Mesenchymal stem cell (in vitro differentiated cells and primary cell): ENCODE measurements around the gene CAMKMT.

ENCODE experiments used
- DNase-seq: peaks from one replicate; pipeline ENCODE4 v3.0.0-alpha.2; 2013
- H2AFZ ChIP-seq: one replicate; pipeline ENCODE4 v1.6.1; 2013; ENCODE audit warnings: low read depth, mild to moderate bottlenecking, control low read depth, inconsistent platforms, low read length, moderate library complexity
- H2AK5ac ChIP-seq: 2 replicates; pipeline ENCODE4 v1.6.1; 2013; ENCODE audit warnings: low read length, moderate library complexity, mild to moderate bottlenecking, inconsistent platforms; ENCODE audit not compliant: severe bottlenecking
- H2BK120ac ChIP-seq: one replicate; pipeline ENCODE4 v1.6.1; 2013; ENCODE audit warnings: low read depth, mild to moderate bottlenecking, inconsistent platforms, low read length, moderate library complexity
- H2BK12ac ChIP-seq, 2 experiments: one replicate each; pipeline ENCODE4 v1.6.1; 2013; ENCODE audit warnings: inconsistent platforms in 2 of 2, low read length in 2 of 2, mild to moderate bottlenecking in 2 of 2, moderate library complexity in 2 of 2, control low read depth in 1 of 2
- H2BK15ac ChIP-seq: one replicate; pipeline ENCODE4 v1.6.1; 2013; ENCODE audit warnings: mild to moderate bottlenecking, low read depth, inconsistent platforms; ENCODE audit not compliant: poor library complexity, severe bottlenecking
- H2BK5ac ChIP-seq: 2 replicates; pipeline ENCODE4 v1.6.1; 2013; ENCODE audit warnings: low read depth, mild to moderate bottlenecking, low read length, control low read depth, inconsistent platforms; ENCODE audit not compliant: poor library complexity, severe bottlenecking
- H3K14ac ChIP-seq, 2 experiments: one replicate each; pipeline ENCODE4 v1.6.1; 2013; ENCODE audit warnings: inconsistent platforms in 2 of 2, low read length in 2 of 2, control low read depth in 1 of 2, mild to moderate bottlenecking in 1 of 2, moderate library complexity in 1 of 2
- H3K18ac ChIP-seq, 2 experiments: one replicate each; pipeline ENCODE4 v1.6.1; 2013; ENCODE audit warnings: inconsistent platforms in 2 of 2, low read length in 2 of 2, control low read depth in 1 of 2, low read depth in 1 of 2, mild to moderate bottlenecking in 1 of 2
- H3K23ac ChIP-seq, 2 experiments: one replicate each; pipeline ENCODE4 v1.6.1; 2013; ENCODE audit warnings: inconsistent platforms in 2 of 2, low read length in 2 of 2, mild to moderate bottlenecking in 2 of 2, moderate library complexity in 2 of 2, control low read depth in 1 of 2
- H3K27ac ChIP-seq: 2 replicates; pipeline ENCODE4 v1.5.1; 2013; ENCODE audit warnings: mild to moderate bottlenecking, moderate library complexity, low read length, control low read depth, inconsistent platforms; ENCODE audit not compliant: poor library complexity, severe bottlenecking
- H3K27me3 ChIP-seq, 2 experiments: 2 replicates each; pipeline versions ENCODE4 v1.6.1 to v1.7.0; 2013; ENCODE audit warnings: low read length in 2 of 2, mild to moderate bottlenecking in 2 of 2, moderate library complexity in 2 of 2, control low read depth in 1 of 2, inconsistent platforms in 1 of 2; ENCODE audit not compliant: control insufficient read depth in 1 of 2, insufficient read depth in 1 of 2
- H3K36me3 ChIP-seq, 2 experiments: 2 replicates each; pipeline versions ENCODE4 v1.6.1 to v1.7.0; 2013; ENCODE audit warnings: low read length in 2 of 2, control low read depth in 1 of 2, inconsistent platforms in 1 of 2, low read depth in 1 of 2, mild to moderate bottlenecking in 1 of 2; ENCODE audit not compliant: insufficient read depth in 2 of 2, control insufficient read depth in 1 of 2
- H3K4ac ChIP-seq, 2 experiments: one replicate each; pipeline ENCODE4 v1.6.1; 2013; ENCODE audit warnings: inconsistent platforms in 2 of 2, low read length in 2 of 2, mild to moderate bottlenecking in 2 of 2, moderate library complexity in 2 of 2, control low read depth in 1 of 2, low read depth in 1 of 2
- H3K4me1 ChIP-seq: 2 replicates; pipeline ENCODE4 v1.6.1; 2013; ENCODE audit warnings: low read depth, low read length, control low read depth; ENCODE audit not compliant: control insufficient read depth, insufficient read depth
- H3K4me2 ChIP-seq: 2 replicates; pipeline ENCODE4 v1.6.1; 2013; ENCODE audit warnings: low read length, mild to moderate bottlenecking, inconsistent platforms; ENCODE audit not compliant: poor library complexity, severe bottlenecking
- H3K4me3 ChIP-seq, 2 experiments: 2 replicates each; pipeline versions ENCODE4 v1.5.1 to v1.7.0; 2013; ENCODE audit warnings: low read length in 2 of 2, mild to moderate bottlenecking in 2 of 2, control low read depth in 1 of 2, low read depth in 1 of 2; ENCODE audit not compliant: insufficient read depth in 1 of 2
- H3K79me1 ChIP-seq: replicated peaks from 2 replicates; pipeline ENCODE4 v1.6.1; 2013; ENCODE audit warnings: mild to moderate bottlenecking, control low read depth, low read length, inconsistent platforms; ENCODE audit not compliant: poor library complexity, severe bottlenecking
- H3K9ac ChIP-seq: 2 replicates; pipeline ENCODE4 v1.7.0; 2013; ENCODE audit warnings: mild to moderate bottlenecking, low read length, moderate library complexity
- H3K9me3 ChIP-seq: 2 replicates; pipeline ENCODE4 v1.7.0; 2013; ENCODE audit warnings: mild to moderate bottlenecking, low read length; ENCODE audit not compliant: control insufficient read depth
- H4K8ac ChIP-seq: one replicate; pipeline ENCODE4 v1.6.1; 2013; ENCODE audit warnings: inconsistent platforms, mild to moderate bottlenecking, low read length, moderate library complexity
- H4K91ac ChIP-seq: one replicate; pipeline ENCODE4 v1.6.1; 2013; ENCODE audit warnings: mild to moderate bottlenecking, low read length, inconsistent platforms
- WGBS: methylation state at CpG from one replicate; pipeline ENCODE4 v1.1.7; 2013; ENCODE audit warnings: mixed read lengths; 5-methylcytosine and 5-hydroxymethylcytosine counted together

Gene CAMKMT

DNA sequence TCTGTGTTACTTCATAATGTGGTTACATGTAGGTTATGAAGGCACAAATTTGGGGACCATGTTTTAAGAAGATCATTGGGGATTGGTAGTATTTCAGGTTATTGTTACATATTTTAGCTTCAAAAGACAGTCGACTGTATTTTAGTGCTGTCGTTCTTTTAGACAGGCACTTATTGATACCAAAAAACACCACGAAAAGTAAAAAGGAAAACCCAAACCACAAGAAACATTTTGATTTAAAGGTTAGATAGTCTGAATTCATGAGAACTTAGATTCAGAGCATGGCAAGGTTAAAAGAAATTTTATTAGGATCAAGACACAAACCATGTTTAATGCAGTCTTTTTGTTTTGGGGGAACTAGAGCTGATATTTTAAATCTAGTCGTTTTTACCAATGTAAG is 209.0 kb downstream of the CAMKMT start:
- no peak overlapping the region for H3K23ac ChIP-seq
- H3K4me3 ChIP-seq: no peak overlapping the region
- no peaks in the 10 kb centered on the region for H3K4me1 ChIP-seq
- H3K4ac ChIP-seq: no peak overlapping the region
- H3K27me3 ChIP-seq: peaks cover 0 to 2% of the 10 kb centered on the region in 2 experiments
- H3K14ac ChIP-seq: no peak overlapping the region
- no peaks in the 10 kb centered on the region for H3K36me3 ChIP-seq
- DNase-seq: no peak
- 60% methylated on average over 1 of the region's 4 CpGs for WGBS
- no peak overlapping the region for H2AK5ac ChIP-seq
- H2BK12ac ChIP-seq: no peak overlapping the region
- H4K8ac ChIP-seq: no peak overlapping the region
- H2BK120ac ChIP-seq: no peak overlapping the region
- no peak overlapping the region for H2AFZ ChIP-seq
- no peak overlapping the region for H4K91ac ChIP-seq
- H2BK5ac ChIP-seq: no peak overlapping the region
- no peaks in the 10 kb centered on the region for H3K9me3 ChIP-seq
- H3K4me2 ChIP-seq: no peak overlapping the region
- H3K79me1 ChIP-seq: peaks cover 5% of the 10 kb centered on the region
- H3K18ac ChIP-seq: no peak overlapping the region
- no peak overlapping the region for H2BK15ac ChIP-seq
- H3K9ac ChIP-seq: no peak overlapping the region
- H3K27ac ChIP-seq: no peak overlapping the region

DNA sequence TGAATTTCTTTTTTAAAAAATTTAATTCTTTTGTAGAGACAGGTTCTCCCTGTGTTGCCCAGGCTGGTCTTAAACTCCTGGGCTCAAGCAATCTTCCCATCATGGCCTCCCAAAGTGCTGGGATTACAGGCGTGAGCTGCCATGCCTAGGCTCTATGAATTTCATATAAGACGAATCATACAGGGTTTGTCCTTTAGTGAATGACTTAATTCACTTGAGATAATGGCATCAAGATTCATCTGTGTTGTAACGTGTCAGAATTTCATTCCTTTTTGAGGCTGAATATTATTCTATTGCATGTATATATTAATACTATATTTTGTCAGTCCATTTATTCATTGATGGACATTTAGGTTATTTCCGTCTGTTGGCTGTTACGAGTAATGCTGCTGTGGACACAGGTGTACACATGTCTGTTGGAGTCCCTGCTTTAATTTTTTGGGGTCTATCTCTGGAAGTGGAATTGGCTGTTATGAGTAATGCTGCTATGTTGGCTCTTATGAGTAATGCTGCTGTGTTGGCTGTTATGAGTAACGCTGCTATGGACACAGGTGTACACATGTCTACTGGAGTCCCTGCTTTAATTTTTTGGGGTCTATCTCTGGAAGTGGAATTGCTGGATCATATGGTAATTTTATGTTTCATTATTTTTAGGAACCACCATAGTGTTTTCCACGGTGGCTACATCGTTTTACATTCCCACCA is 210.6 kb downstream of the CAMKMT start:
- H3K27ac ChIP-seq: no peak overlapping the region
- no peak overlapping the region for H3K18ac ChIP-seq
- no peak overlapping the region for H2BK5ac ChIP-seq
- H3K4me1 ChIP-seq: no peaks in the 10 kb centered on the region
- 97% methylated on average over 8 of the region's 8 CpGs for WGBS
- H3K9ac ChIP-seq: no peak overlapping the region
- H2BK15ac ChIP-seq: no peak overlapping the region
- no peak overlapping the region for H3K4ac ChIP-seq
- H3K79me1 ChIP-seq: peaks cover 5% of the 10 kb centered on the region
- H3K4me2 ChIP-seq: no peak overlapping the region
- DNase-seq: no peak
- no peak overlapping the region for H3K23ac ChIP-seq
- H2AK5ac ChIP-seq: no peak overlapping the region
- no peak overlapping the region for H2BK120ac ChIP-seq
- H4K91ac ChIP-seq: no peak overlapping the region
- no peak overlapping the region for H2AFZ ChIP-seq
- no peaks in the 10 kb centered on the region for H3K36me3 ChIP-seq
- H3K27me3 ChIP-seq: peaks cover 0 to 2% of the 10 kb centered on the region in 2 experiments
- H2BK12ac ChIP-seq: no peak overlapping the region
- no peak overlapping the region for H4K8ac ChIP-seq
- no peaks in the 10 kb centered on the region for H3K9me3 ChIP-seq
- H3K14ac ChIP-seq: no peak overlapping the region
- H3K4me3 ChIP-seq: no peak overlapping the region

DNA sequence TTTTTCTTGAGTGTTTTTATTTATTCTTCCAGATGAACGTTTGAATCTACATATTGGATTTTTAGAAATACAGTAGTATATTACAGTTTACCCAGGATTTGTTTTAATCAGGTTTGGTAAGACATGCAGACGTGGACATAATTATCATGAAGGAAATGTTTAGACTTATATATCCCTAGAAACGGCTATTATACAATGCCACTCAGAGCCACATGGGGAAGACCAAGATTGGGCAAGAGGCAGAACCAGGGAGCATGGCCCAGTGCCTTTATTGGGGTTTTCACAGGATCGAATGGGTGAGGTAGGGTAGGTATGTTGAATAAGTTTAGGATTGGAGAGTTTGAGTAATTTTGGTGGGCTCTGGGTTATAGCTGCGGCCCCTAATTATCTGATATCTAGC is 212.2 kb downstream of the CAMKMT start:
- H3K27ac ChIP-seq: no peak overlapping the region
- H3K4me1 ChIP-seq: no peaks in the 10 kb centered on the region
- no peaks in the 10 kb centered on the region for H3K9me3 ChIP-seq
- DNase-seq: no peak
- H3K18ac ChIP-seq: no peak overlapping the region
- H4K8ac ChIP-seq: no peak overlapping the region
- H2AK5ac ChIP-seq: no peak overlapping the region
- no peak overlapping the region for H3K4ac ChIP-seq
- H2BK12ac ChIP-seq: no peak overlapping the region
- no peak overlapping the region for H2BK120ac ChIP-seq
- H3K4me3 ChIP-seq: no peak overlapping the region
- H2BK15ac ChIP-seq: no peak overlapping the region
- H3K27me3 ChIP-seq: no peaks in the 10 kb centered on the region
- no peak overlapping the region for H2AFZ ChIP-seq
- H2BK5ac ChIP-seq: no peak overlapping the region
- H3K4me2 ChIP-seq: no peak overlapping the region
- H3K14ac ChIP-seq: no peak overlapping the region
- peaks cover 3% of the 10 kb centered on the region for H3K79me1 ChIP-seq
- WGBS: 92% methylated on average over 4 of the region's 5 CpGs
- no peak overlapping the region for H3K23ac ChIP-seq
- H3K9ac ChIP-seq: no peak overlapping the region
- no peak overlapping the region for H4K91ac ChIP-seq
- H3K36me3 ChIP-seq: no peaks in the 10 kb centered on the region

DNA sequence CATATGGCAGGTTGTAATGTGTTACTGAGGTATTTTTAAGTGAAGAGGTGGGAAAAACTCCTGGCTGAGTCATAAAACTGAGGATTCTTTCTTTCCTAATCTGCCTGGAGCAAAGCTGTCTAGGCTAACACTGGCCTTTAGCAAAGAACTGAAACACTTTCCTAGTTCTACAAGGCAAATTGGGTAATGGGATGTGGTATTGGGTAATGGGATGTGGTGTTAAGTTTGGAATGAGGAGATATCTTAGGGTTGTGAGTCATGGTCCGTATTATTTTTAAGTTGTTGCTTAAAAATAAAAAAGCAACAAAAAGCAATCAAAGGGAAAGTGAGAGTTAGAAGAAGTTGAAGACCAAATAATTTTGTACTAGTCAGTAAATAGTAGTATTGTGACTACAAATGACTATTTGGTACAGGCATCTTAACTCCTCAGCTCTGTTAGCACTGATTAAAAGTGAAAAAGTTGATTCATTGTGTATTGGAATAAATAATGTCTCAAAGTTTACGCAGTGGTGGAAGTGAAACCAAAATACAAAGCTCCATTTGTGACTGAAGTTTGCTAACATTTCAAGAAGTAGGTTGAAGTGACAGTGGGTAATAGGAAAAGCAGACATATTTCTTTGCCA is 216.8 kb downstream of the CAMKMT start:
- peaks cover 8% of the 10 kb centered on the region for H3K79me1 ChIP-seq

More for the DNA sequence above, 216.8 kb downstream of the CAMKMT start:
- 92% methylated on average over 2 of the region's 2 CpGs for WGBS
- H2BK5ac ChIP-seq: no peak overlapping the region
- no peak overlapping the region for H3K4me2 ChIP-seq
- no peak overlapping the region for H4K91ac ChIP-seq
- no peak overlapping the region for H2AK5ac ChIP-seq
- peak overlapping the region; percentile 10 for H3K27ac ChIP-seq
- H3K4me1 ChIP-seq: no peaks in the 10 kb centered on the region
- H3K14ac ChIP-seq: no peak overlapping the region
- H3K9ac ChIP-seq: peak overlapping the region; percentile 72
- no peaks in the 10 kb centered on the region for H3K27me3 ChIP-seq
- no peaks in the 10 kb centered on the region for H3K36me3 ChIP-seq
- no peak overlapping the region for H2BK15ac ChIP-seq
- H2AFZ ChIP-seq: no peak overlapping the region
- no peak overlapping the region for H2BK120ac ChIP-seq
- no peak overlapping the region for H3K4ac ChIP-seq
- DNase-seq: peak; percentile 81
- peak overlapping the region in 1 of 2 experiments; percentile 65 for H3K4me3 ChIP-seq
- H3K23ac ChIP-seq: no peak overlapping the region
- H3K18ac ChIP-seq: no peak overlapping the region
- H3K9me3 ChIP-seq: no peaks in the 10 kb centered on the region
- H2BK12ac ChIP-seq: no peak overlapping the region
- H4K8ac ChIP-seq: no peak overlapping the region
